Adrenal gland (tissue), 12 donors: Measurements from ENCODE around the gene PRKG1. TPM values are rescaled to one million over a fixed set of nuclear protein-coding genes. Genes with fewer than 3 reads are reported as not detected.

Experiments used
- DNase-seq, 7 donors: peaks; one replicate each; pipeline ENCODE4 v3.0.0-alpha.2; 2019 to 2020
- H3K27ac ChIP-seq, 5 donors: fragments of 200-600 bp; sonication (generic) in 4 of 5; 1 replicate in 3 of 5; 2 replicates in 2 of 5; pipeline versions ENCODE4 v1.5.1 to v1.8.0; 2016 to 2020; ENCODE audit warnings: mild to moderate bottlenecking in 1 of 5
- H3K27me3 ChIP-seq: fragments of 200-600 bp; 2 replicates; pipeline ENCODE4 v1.8.0; 2021
- H3K36me3 ChIP-seq, 2 donors: fragments of 200-600 bp; replicated peaks in 1 of 2; 1 replicate in 1 of 2; 2 replicates in 1 of 2; pipeline versions ENCODE4 v1.5.1 to v1.8.0; 2018 to 2022
- H3K4me1 ChIP-seq, 2 donors: fragments of 200-600 bp; replicated peaks in 1 of 2; 1 replicate in 1 of 2; 2 replicates in 1 of 2; pipeline versions ENCODE4 v1.5.1 to v1.8.0; 2018 to 2021
- H3K4me3 ChIP-seq, 4 donors: fragments of 200-600 bp; sonication (generic) in 3 of 4; one replicate each; pipeline ENCODE4 v1.5.1; 2016 to 2018
- H3K9me3 ChIP-seq, 3 donors: fragments of 200-600 bp; sonication (generic) in 1 of 3; replicated peaks in 1 of 3; 1 replicate in 2 of 3; 2 replicates in 1 of 3; pipeline versions ENCODE4 v1.5.1 to v1.8.0; 2016 to 2021
- CTCF ChIP-seq, 6 experiments: fragments of 450-650 bp in 4 of 6; fragments of 200-600 bp in 2 of 6; sonication (generic) in 1 of 6; IDR thresholded peaks; 1 replicate in 5 of 6; 2 replicates in 1 of 6; pipeline versions ENCODE4 v1.5.1 to v1.8.0; 2016 to 2021; ENCODE audit warnings: antibody characterized with exemption in 6 of 6, mild to moderate bottlenecking in 2 of 6, moderate library complexity in 1 of 6
- POLR2A ChIP-seq, 2 donors: fragments of 450-650 bp; IDR thresholded peaks; one replicate each; pipeline ENCODE4 v1.6.1; 2017; ENCODE audit warnings: antibody characterized with exemption in 2 of 2, mild to moderate bottlenecking in 2 of 2, moderate library complexity in 1 of 2
- WGBS, 4 donors: extraction: QIAGEN DNeasy Blood & Tissue Kit in 2 of 4; methylation state at CpG; one replicate each; pipeline versions ENCODE4 v1.1.5 to v1.1.7; 2013 to 2017; 5-methylcytosine and 5-hydroxymethylcytosine counted together
- intact Hi-C, 2 donors: fragments of 100-400 bp; cut with DNase I; formaldehyde crosslinking; loops; one replicate each; pipeline versions ENCODE4 v1.14.1 to v1.15.0; 2022 to 2023
- polyA plus RNA-seq, 3 donors: library from polyadenylated mRNA; stranded (reverse); fragments of 200-250 nt in 2 of 3; fragments of 350-450 nt in 1 of 3; fragmentation: Illumina TruSeq in 1 of 3; extraction: RNeasy Lipid Tissue Mini Kit (QIAGEN cat#74804) in 1 of 3; gene quantifications; one replicate each; pipeline ENCODE4 v1.2.3, GENCODE V29; 2013 to 2014
- total RNA-seq, 9 donors: library from RNA; depleted of rRNA in 4 of 9; stranded (reverse); fragments of >200 nt in 4 of 9; fragments of 120-200 nt in 1 of 9; fragmentation: NEBNext Ultra II Directional in 1 of 9; extraction: Animal tissue kit (Norgen Biotek cat#: 25700) in 1 of 9; gene quantifications; one replicate each; pipeline versions ENCODE4 v1.1.0 to v1.2.4, GENCODE V29; 2013 to 2023
- donor health status: healthy with polysubstance abuse.
- donor health status: Bipolar disorder and iron deficiency.
- donor health status: DM: yes; HTN: yes; CAD: no.
- donor health status: DM: no; HTN: no; CAD: no.
- donor health status: DM: no; HTN: no; CAD: no.
- donor health status: DM: yes; HTN: yes; CAD: no.

Gene PRKG1
- total and polyA plus RNA-seq, 12 donors: 6.9 to 104 (median 29.7) TPM

- Histone ChIP-seq H3K4me3 (no peak overlapping the region), H3K4me1 (no peaks in the 10 kb centered on the region), H3K27ac (no peak overlapping the region), H3K36me3 (no peaks in the 10 kb centered on the region), H3K27me3 (no peaks in the 10 kb centered on the region), H3K9me3 (no peaks in the 10 kb centered on the region)
- no peak for DNase-seq
- intact Hi-C loops: no loop called here
- no peak for TF ChIP-seq POLR2A (IDR thresholded peaks at IDR 0.05)
- no peak for TF ChIP-seq CTCF (IDR thresholded peaks at IDR 0.05)
- 92 to 94% (median 93%) methylated on average over 6 of the region's 6 CpGs for WGBS, 4 donors
These were observed 670.1 kb downstream of the PRKG1 start for GRCh38 chr10:51744235-51745000.

- intact Hi-C loops: no loop called here
- no peak for TF ChIP-seq POLR2A (IDR thresholded peaks at IDR 0.05)
- TF ChIP-seq CTCF (IDR thresholded peaks at IDR 0.05): no peak
- WGBS, 4 donors: 94 to 95% (median 95%) methylated on average over 2 of the region's 2 CpGs
These were observed 671.1 kb downstream of the PRKG1 start for GRCh38 chr10:51745397-51745796.

DNA sequence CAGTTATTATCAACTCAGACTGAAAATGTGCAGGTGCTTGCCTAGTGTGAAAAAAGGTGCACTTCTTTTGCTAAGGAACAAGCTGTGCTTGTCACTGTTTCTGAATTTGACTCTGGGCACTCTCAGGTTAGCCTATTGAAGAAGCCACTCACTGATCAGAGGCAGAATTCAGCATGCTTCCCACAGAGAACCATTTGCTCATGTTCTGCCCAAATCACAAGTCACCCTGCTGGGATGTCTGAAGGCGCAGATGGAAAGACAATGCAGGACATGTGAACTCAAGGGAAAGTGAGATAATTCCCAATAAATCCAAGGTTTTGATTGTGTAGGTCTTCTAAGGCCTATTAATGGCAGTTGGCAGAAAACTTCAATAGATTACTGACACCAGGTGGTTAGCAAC is 672.9 kb downstream of the PRKG1 start:
- Histone ChIP-seq H3K4me3 (no peak overlapping the region), H3K27me3 (no peaks in the 10 kb centered on the region), H3K27ac (no peak overlapping the region), H3K4me1 (no peaks in the 10 kb centered on the region), H3K36me3 (no peaks in the 10 kb centered on the region), H3K9me3 (no peaks in the 10 kb centered on the region)
- TF ChIP-seq POLR2A (IDR thresholded peaks at IDR 0.05) (no peak), CTCF (IDR thresholded peaks at IDR 0.05) (no peak)
- intact Hi-C loops: no loop called here
- DNase-seq: no peak
- 100% methylated on average over 1 of the region's 1 CpG for WGBS, 4 donors

More at GRCh38 chr10:51745397-51745796, 671.1 kb downstream of the PRKG1 start:
- Histone ChIP-seq H3K27me3 (no peaks in the 10 kb centered on the region), H3K4me1 (no peaks in the 10 kb centered on the region), H3K4me3 (no peak overlapping the region), H3K9me3 (no peaks in the 10 kb centered on the region), H3K36me3 (no peaks in the 10 kb centered on the region), H3K27ac (no peak overlapping the region)
- no peak for DNase-seq

DNA sequence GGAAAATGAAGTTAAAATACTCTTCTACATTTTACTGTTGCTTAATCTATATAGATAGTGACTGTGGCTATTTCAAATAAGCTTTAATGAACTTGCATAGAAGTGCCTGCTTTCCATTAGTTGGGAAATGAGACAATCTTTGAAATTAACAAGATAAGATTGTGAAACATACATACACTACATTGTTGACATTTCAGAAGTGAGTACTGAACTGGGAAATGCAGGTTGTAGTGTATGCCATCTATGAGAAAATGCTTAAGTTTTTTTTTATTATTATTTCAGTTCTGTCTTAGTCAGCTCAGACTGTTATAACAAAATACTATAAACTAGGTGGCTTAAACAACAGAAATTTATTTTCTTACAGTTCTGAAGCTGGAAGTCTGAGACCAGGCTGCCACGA is 674.7 kb downstream of the PRKG1 start:
- WGBS, 4 donors: 84 to 97% (median 86%) methylated on average over 1 of the region's 1 CpG
- intact Hi-C loops: no loop called here
- no peak for DNase-seq
- no peaks in the 10 kb centered on the region for H3K27me3 ChIP-seq
- TF ChIP-seq POLR2A (IDR thresholded peaks at IDR 0.05): no peak
- TF ChIP-seq CTCF (IDR thresholded peaks at IDR 0.05): no peak
- H3K4me3 ChIP-seq: no peak overlapping the region
- no peaks in the 10 kb centered on the region for H3K4me1 ChIP-seq
- H3K9me3 ChIP-seq: no peaks in the 10 kb centered on the region
- no peak overlapping the region for H3K27ac ChIP-seq
- no peaks in the 10 kb centered on the region for H3K36me3 ChIP-seq
